HG02981 (cell line): Measurements from ENCODE around the gene SYT4.
"Not testable (repeated sequence)": the region's sequence is repeated elsewhere in the genome, so short reads cannot be mapped to it uniquely, and the experiment has no call there.

Source experiments
- ATAC-seq: cut with Tn5 transposase; IDR thresholded peaks from one replicate; pipeline ENCODE4 v1.9.1; 2021; ENCODE audit warnings: mild to moderate bottlenecking, moderate library complexity; ENCODE audit not compliant: unreplicated experiment

SYT4 gene, protein sequence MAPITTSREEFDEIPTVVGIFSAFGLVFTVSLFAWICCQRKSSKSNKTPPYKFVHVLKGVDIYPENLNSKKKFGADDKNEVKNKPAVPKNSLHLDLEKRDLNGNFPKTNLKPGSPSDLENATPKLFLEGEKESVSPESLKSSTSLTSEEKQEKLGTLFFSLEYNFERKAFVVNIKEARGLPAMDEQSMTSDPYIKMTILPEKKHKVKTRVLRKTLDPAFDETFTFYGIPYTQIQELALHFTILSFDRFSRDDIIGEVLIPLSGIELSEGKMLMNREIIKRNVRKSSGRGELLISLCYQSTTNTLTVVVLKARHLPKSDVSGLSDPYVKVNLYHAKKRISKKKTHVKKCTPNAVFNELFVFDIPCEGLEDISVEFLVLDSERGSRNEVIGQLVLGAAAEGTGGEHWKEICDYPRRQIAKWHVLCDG

DNA sequence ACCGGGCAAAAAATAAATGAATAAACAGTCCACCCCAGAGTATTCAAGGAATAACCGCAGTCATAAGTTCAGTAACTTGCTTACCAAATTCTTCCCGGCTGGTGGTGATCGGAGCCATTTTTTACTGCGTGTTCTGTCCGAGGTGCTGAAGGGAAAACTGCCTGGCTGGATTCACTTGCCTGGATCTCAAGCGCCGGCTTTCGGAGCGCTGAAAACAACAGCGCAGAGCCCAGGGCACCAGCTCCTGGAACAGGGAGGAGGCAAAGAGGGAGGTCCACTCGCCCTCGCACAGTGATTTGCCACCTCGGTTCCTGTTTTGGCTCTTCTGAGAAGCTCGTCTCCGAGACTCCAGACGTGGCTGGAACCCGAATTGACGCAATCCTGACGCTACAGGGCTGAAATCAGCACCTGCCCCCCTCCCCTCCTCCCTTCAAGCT, at the start of gene SYT4:
SYT4 (minus strand) TSS at position 327 of the 437 bp plus-strand sequence; CDS start at position 118, 209 bp downstream.
- no peak for ATAC-seq

DNA sequence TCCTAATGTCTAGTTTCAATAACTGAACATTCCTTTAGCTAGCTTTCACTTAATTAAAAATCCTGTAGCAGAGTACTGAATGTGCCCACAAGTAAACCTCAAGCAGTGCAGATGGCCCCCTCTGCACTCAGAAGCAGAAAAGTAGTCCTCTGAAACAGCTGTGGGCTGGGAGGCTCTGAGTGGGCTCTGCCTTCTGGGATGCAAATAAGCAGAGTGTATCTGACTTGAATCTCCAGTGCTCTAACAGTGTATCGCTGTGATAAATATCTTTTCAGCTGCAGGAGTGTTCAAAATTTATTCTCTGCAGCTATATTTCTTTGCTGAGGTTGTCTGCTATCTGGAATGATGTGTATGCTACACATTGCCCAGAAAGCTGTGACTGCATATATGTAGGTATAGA, 44.8 kb upstream of the SYT4 start:
- ATAC-seq, result no peak

DNA sequence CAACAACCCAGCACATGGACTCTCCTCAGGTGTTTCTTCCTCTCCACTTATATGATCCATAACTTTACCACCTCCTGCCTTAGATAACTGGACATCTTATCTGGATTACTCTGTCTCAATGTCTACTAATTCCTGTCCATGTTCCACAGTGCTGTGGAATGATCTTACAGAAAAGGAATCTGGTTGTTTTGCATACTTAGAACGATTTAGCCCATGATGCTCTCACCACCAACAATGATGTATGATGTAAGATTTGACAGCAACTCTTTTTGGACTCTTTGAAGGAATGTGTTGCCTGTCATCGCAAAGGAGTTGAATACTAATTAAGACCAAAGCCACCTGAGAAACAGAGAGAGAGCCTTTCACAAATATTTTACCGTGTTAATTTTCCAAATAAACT, 37.7 kb upstream of the SYT4 start:
- no peak for ATAC-seq

DNA sequence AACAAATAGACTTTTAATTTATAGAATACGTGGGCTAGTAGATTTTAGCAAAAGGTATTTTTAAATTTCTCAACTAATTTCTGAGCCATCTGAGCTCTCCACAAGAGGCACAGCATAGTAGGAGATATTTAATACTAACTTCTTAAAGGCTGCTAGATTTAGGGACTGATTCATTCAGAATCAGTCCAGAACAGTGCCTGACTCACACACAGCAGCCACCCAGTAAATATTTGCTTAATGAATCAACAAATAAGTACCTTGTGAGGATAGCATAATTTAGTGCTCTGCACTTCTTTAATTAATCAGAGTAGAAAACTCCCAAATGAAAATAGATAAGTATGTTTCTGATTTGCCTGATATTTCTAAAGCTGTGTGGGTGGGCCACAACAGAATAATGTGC, 35.6 kb upstream of the SYT4 start:
- ATAC-seq, result no peak

DNA sequence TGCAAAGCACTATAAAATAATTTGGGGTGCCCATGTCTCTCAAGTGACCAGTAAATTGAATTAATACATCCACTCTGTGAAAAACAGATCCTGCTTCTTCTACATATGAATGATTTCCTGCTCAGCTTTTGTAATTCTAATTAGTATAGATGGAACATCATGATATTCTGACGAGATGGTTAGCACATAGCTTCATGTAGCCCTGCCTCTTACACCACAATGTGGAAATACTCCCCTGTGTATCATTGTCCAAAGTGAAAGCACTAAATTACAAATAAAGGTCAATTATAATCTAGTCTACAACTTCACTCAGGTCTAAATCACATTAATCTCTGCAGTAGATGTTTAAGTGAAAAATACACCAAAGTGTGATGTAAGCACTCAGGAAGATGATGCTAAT, 32.9 kb upstream of the SYT4 start:
- no peak for ATAC-seq

DNA sequence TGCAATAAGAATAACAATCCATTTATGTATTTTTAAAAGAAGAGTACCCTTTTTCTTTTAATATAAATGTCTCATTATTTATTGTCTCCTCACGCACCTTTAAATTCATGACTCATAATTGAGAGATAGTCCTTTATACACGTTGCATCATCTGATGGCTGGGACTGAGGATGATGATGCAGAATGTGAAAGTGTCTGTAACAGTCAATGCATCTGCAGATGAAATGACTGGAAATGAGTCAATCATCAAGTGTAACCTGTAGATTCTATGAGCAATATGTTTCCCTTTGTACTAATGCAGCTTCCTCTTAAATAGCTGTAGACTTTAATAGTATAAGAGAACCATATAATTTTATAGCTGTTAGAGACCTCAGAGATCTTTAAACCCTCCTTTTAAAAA, 26.1 kb upstream of the SYT4 start:
- ATAC-seq, result no peak

DNA sequence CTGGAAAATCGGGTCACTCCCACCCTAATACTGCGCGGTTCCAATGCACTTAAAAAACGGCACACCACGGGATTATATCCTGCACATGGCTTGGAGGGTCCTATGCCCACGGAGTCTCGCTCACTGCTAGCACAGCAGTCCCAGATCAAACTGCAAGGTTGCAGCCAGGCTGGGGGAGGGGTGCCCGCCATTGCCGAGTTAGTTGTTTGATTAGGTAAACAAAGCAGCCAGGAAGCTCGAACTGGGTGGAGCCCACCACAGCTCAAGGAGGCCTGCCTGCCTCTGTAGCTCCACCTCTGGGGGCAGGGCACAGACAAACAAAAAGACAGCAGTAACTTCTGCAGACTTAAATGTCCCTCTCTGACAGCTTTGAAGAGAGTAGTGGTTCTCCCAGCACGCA, 8.9 kb upstream of the SYT4 start:
- ATAC-seq, result not testable (repeated sequence)

DNA sequence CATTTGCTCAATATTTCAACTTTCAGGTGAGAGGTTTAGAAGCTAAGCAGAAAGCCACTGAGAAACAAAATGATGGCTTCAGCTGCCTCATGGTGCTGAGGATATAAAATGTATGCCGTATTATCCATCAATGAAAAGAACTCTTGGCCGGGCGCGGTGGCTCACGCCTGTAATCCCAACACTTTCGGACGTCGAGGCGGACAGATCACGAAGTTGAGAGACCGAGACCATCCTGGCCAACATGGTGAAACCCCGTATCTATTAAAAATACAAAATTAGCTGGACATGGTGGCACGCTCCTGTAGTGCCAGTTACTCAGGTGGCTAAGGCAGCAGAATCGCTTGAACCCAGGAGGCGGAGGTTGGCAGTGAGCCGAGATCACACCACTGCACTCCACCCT, 6.0 kb upstream of the SYT4 start:
- no peak for ATAC-seq

DNA sequence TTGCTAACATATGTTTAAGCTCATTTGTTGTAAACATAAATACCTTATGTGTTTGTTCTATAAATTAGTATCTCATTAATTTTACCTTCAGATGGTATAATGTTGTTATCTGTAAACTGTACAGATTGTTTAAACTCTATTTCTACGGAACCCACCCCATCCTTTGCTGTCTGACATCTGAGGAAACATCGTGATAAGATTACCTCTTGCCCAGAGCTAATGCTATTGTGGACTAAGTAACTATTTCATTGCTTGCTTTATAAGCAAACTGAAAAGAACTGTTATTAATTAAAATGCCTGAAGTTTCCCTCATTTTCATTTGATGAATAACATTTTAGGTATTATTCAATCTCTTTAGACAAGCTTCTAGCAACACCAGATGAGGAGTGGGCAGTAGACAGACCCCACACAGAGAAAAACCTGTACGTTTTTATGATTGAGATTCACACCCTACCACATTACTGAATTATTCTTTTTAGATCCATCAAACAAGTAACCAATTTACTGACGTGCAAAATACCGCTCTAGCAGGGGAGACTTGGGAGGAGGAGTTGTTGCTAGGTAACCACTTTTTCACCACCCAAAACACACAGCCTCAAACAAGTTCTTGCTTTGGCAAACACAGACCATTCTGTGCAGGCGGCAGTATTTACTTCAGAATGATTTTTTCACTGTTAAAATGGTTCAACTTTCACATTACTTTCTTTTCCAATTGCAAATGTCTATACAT, 1.9 kb upstream of the SYT4 start:
- peak; percentile 82 for ATAC-seq

DNA sequence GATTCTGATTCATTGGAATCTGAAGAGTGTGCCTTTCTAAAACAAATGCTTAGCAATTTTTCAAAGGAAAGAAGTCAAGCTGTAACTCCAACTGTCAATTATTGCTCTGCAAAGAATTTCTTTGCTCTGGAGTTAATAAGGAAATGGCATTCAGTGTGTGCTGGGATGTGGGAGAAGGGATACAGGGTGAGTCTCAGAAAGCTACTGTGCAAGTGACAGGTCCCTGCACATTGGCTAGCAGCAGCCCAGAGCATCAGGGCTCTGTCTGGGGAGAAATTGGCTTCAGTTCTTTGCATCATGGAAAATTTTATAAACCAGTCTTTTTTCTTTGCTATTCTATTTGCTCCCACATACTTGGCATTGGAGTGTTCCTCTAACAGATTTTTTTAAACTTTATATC, 1.1 kb upstream of the SYT4 start:
- no peak for ATAC-seq

DNA sequence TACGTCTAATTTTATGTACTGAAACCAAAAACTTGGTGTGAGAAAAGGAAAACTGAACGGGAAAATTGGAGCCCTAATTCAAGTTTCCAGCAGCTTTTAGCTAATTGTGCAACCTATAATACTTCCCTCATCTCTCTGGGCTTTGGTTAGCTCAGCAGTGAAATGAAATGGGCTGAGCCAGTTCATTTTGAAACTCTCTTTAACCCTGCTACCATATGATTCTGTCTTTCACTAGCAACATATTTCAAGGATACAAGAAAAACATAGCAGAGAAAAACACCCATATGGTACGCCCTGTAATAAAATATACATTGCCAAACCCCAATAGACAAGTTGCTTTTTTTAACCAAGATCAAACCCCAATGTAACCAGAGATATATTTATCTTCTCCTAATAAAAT, 799 bp downstream of the SYT4 start:
- ATAC-seq, result no peak

DNA sequence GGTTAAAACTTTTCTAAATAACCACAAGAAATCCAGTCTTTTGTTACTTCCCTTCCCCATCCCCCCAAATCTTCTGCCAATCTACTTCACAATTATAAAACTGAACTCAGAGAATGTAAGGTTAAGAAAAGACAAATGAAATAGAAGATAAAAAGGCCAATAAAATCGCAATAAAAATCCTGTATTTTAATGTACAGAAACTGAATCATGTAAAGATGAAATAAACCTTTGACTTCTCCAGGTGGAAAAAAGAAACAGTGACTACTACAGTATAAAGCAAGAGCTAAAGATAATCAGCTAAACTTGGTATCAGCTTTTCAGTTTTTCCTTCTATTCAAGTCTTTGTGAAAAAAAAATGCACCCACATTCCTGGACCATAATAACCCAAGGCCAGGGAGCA, 1.7 kb downstream of the SYT4 start:
- ATAC-seq, result no peak

DNA sequence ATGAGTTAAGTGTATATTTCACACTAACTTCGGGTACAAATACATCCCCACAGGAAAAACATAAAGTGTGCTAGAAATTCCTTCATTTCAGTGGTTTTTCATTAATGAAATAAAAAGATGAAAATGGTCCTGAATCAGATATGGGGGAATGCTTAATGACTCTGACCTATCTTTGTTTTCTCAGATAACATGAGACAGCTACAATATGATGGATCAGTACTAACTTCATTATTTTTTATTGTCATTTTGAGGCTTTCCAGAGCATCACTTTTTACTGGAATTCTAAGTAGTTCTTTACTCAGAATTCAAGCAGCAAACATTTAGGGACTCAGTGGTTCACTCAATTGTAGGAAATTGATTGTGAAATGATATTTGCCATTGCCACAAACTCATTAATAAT, 2.8 kb downstream of the SYT4 start:
- no peak for ATAC-seq

DNA sequence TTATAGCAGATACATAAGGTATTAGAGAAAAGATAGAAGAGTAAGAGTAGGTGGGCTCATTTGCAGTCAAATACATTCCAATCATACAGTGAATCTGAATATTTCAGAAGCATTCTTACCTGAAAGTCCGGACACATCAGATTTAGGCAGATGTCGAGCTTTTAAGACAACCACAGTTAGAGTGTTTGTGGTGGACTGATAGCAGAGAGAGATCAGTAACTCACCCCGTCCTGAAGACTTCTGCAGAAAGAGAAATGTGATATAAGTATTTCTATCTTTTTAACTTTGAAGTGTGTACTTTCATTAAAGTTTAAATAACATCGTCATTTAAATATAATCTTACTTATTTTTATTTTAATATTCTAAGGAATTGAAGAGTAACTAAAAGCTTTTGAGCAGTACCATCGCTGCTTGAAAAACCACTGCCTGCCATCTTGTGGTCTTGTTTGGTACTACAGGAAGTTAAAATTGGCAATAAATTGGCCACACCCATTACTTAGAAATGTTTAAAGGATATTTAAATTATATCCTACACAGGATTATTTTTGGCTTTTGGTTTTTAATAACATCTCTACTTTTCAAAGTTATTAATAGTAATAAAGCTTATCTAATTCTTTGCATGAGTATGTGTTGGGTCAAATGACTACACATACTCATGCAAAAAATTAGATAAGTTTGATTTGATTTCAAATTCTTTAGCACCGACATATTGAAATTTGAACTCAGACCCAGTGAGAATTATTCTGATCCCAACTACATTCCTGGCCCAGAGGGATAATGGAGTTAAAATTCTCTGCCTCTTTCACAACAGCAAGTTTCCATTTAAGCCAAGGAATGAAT, 5.5 kb downstream of the SYT4 start:
- peak; percentile 78 for ATAC-seq

DNA sequence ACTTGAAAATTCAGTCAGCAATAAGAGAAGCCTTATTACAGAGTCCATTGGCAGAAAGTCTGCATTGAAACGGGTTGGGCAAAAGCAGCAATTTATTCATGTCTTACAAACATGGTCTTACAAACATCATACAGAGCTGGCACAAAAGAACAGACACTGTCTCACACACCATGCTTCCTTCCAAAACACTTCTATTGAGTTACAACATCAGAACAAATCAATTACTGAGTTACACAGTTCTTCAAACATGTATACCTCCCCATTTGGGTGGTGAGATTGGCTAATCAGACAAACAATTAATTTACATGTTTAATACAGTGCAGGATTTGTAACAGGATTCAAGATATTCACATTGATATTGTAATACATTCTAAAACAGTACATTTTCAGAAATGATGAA, 9.5 kb downstream of the SYT4 start:
- no peak for ATAC-seq

DNA sequence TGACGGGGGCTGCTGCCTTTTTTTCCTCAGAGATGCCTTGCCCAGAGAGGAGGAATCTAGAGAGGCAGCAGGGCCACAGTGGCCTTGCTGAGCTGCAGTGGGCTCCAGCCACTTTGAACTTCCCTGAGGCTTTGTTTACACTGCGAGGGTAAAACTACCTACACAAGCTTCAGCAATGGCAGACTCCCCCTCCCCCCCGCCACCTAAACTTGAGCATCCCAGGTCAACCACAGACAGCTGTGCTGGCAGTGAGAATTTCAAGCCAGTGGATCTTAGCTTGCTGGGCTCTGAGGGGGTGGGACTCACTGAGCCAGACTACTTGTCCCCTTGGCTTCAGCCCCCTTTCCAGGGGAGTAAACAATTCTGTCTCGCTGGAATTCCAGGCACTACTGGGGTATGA, 11.8 kb downstream of the SYT4 start:
- ATAC-seq, result no peak

DNA sequence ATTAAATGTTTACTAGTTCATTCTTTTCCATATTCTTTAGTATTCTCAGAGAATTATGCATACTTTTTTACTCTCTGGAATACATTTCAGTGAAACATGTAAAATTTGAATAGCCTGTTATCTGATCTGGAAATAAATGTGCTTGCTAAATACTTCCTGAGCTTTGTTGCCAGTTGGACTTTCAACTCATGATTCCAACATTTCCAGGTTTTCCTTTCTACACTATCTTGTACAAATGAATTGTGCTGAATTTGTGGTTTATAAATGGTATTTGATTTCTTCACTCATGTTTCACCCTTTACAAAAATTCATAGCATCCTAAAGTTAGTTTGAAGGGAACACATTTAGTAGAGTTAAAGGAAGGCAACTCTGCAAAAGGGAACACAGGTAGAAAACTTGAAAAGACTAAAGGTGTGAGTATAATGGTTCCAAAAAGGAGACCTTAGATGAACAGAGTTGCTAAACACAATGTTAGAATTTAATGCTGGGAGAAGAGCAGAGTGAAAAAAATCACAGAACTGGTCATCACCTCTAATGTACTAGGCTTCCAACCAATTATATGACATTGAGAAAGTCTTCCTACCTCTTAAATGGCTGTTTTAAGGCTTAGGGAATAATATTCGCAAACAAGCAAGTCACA, 28.6 kb downstream of the SYT4 start:
- no peak for ATAC-seq

DNA sequence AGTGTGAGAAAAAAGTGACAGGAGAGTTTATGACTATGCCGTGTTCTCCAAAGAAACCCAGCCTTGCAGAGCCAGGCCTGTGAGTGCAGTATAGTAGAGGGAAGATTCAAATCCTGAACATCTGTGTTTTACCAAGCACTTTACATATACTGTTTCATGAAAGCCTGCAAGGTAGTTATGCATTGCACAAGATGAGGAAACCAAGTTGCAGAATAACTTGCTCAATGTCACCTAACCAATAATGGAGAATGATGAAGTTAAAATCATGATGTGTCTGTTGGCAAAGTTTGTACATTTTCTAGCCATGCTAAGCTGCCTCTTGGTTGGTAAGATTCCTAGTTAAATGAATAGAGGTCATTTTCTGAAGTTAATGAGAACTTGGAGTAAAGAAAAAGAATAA, 29.3 kb downstream of the SYT4 start:
- no peak for ATAC-seq

DNA sequence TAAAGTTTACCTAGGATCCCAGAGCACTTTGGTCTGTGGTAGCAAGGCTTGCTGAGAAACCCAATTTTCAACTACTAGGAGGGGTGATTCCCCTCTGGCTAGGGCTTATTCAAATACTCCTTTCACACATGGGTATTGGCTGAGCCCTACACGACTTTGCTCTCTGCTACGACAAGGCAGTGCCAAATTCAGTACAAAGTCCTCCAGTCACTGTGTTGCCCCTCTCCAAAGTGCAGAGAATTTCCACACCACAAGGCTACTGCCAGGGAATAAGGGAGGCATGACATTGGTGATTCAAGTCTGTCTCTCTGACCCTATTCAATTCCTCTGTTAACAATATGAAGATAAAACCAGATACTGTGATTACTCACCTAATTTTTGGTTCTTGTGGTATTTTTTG, 38.9 kb downstream of the SYT4 start:
- ATAC-seq, result no peak

DNA sequence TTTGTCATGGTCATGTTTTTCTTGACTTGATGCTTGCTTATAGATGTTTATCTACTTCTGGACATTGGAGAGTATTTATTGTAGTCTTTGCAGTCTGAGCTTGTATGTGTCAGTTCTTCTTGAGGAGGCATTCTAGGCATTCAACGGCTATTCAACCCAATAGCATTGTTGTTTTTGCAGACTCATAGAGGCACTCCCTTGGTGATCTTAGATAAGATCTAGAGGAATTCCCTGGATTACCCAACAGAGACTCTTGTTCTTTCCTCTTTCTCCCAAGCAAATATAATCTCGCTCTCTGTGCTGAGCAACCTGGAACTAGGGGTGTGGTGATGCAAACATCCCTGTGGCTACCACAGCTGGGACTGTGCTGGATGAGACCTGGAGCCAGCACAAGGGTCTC, 40.4 kb downstream of the SYT4 start:
- no peak for ATAC-seq

DNA sequence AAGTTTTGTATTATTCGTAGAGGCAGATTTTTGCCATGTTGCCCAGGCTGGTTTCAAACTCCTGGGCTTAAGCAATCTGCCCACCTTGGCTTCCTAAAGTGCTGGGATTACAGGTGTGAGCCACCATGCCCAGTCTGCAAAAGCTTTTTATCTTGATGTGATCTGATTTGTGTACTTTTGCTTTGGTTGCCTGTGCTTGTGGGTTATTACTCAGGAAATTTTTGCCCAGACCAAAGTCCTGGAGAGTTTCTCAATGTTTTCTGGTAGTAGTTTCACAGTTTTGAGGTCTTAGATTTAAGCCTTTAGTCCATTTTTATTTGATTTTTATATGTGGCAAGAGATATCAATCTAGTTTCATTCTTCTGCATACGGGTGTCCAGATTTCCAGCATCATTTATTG, 42.4 kb downstream of the SYT4 start:
- no peak for ATAC-seq
